Left forelimb (tissue), 1 donor: ENCODE data around the gene KIAA1217.

ENCODE experiments used
- DNase-seq: peaks from one replicate; pipeline ENCODE4 v3.0.0-alpha.2; 2018; ENCODE audit warnings: low spot score

Gene KIAA1217

GRCh38 chr10:24596217-24596930 is 387.4 kb downstream of the KIAA1217 start:
- no peak for DNase-seq

- no peak for DNase-seq
These were observed 388.5 kb downstream of the KIAA1217 start for GRCh38 chr10:24597426-24597825.
